Measurements from ENCODE around the gene PLCB2. TPM values are rescaled to one million over a fixed set of nuclear protein-coding genes. Genes with fewer than 3 reads are reported as not detected.

Gene PLCB2
- total and polyA plus RNA-seq, 9 of the 15 experiments (the other 6 are each of a cell fraction or from before 2014, with no cell fraction given) = 0.37 to 12.3 (median 8.0) TPM

- TF ChIP-seq SRF (CRISPR knock-in tag; IDR thresholded peaks at IDR 0.05) = no peak
- TF ChIP-seq, protein P1, sequence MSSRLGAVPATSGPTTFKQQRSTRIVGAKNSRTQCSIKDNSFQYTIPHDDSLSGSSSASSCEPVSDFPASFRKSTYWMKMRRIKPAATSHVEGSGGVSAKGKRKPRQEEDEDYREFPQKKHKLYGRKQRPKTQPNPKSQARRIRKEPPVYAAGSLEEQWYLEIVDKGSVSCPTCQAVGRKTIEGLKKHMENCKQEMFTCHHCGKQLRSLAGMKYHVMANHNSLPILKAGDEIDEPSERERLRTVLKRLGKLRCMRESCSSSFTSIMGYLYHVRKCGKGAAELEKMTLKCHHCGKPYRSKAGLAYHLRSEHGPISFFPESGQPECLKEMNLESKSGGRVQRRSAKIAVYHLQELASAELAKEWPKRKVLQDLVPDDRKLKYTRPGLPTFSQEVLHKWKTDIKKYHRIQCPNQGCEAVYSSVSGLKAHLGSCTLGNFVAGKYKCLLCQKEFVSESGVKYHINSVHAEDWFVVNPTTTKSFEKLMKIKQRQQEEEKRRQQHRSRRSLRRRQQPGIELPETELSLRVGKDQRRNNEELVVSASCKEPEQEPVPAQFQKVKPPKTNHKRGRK (tag; IDR thresholded peaks at IDR 0.05) = no peak
- no peak for TF ChIP-seq ERF (CRISPR knock-in tag; IDR thresholded peaks at IDR 0.05)
- peak; percentile 50; the same call in 1 of the 2 replicates for TF ChIP-seq REST (IDR thresholded peaks at IDR 0.05; ENCODE audit: borderline replicate concordance)
- no peak for TF ChIP-seq REST (CRISPR knock-in tag; IDR thresholded peaks at IDR 0.05; ENCODE audit: low read depth)
- TF ChIP-seq HDAC3 (IDR thresholded peaks at IDR 0.05; ENCODE audit: borderline replicate concordance, partially characterized antibody) = no peak
- TF ChIP-seq, protein P2, sequence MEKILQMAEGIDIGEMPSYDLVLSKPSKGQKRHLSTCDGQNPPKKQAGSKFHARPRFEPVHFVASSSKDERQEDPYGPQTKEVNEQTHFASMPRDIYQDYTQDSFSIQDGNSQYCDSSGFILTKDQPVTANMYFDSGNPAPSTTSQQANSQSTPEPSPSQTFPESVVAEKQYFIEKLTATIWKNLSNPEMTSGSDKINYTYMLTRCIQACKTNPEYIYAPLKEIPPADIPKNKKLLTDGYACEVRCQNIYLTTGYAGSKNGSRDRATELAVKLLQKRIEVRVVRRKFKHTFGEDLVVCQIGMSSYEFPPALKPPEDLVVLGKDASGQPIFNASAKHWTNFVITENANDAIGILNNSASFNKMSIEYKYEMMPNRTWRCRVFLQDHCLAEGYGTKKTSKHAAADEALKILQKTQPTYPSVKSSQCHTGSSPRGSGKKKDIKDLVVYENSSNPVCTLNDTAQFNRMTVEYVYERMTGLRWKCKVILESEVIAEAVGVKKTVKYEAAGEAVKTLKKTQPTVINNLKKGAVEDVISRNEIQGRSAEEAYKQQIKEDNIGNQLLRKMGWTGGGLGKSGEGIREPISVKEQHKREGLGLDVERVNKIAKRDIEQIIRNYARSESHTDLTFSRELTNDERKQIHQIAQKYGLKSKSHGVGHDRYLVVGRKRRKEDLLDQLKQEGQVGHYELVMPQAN (IDR thresholded peaks at IDR 0.05; ENCODE audit: borderline replicate concordance) = no peak
- TF ChIP-seq SAP30 (IDR thresholded peaks at IDR 0.05; ENCODE audit: borderline replicate concordance, insufficient read depth, low read depth, low read length, poor library complexity, severe bottlenecking) = no peak
- no peak for TF ChIP-seq THRA (IDR thresholded peaks at IDR 0.05)
- no peak for TF ChIP-seq PTRF (tag; IDR thresholded peaks at IDR 0.05)
- TF ChIP-seq ELK3 (CRISPR knock-in tag; IDR thresholded peaks at IDR 0.05) = no peak
- TF ChIP-seq ZNF175 (CRISPR knock-in tag; IDR thresholded peaks at IDR 0.05; ENCODE audit: low read depth) = 0 out of 2 replicates have a peak, but pooled peaks have one; percentile 29
These were observed 29.0 kb upstream of the PLCB2 start (continued) for GRCh38 chr15:40336744-40337122.
